ENCODE data around the gene MYBL2.

The MYBL2 gene

DNA sequence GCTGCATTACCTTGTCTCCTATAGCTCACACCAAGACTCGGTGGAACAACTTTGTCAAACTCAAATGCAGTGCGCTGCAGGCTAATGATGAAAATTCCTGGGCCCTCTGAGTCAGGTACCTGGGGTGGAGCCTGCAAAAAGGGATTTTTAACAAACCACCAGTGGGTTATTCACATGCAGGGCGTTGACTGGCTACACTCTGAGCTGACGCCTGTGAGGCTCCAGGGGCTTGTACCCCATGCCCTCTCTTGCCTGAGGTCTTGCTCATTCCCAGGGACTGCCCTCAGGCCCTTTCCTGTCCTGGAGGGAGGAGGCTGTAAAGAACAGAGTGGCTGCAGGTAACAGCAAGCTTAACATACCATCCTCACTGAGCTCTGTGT is 50.7 kb downstream of the MYBL2 start:
- intact Hi-C loops (cut with DNase I) = no loop called here
- no peak for DNase-seq

DNA sequence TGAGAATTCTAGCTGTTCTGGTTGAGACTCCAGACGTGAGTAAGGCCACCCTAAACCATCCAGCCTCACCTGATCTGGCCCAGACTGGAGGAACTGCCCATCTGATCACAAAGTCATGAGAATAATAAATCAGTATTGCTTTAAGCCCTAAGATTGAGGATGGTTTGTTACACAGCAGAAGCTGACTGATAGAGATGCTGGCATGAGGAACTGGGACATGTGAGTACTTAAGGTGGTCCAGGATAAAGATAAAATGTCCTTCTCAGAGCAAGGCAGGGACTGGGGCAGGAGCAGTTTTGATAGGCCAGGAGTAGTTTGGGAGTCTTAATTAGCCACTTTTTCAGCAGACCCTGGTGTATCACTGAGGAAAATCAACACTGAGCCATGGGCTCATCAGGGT is 53.1 kb downstream of the MYBL2 start:
- DNase-seq = no peak
- intact Hi-C loops (cut with DNase I) = no loop called here

DNA sequence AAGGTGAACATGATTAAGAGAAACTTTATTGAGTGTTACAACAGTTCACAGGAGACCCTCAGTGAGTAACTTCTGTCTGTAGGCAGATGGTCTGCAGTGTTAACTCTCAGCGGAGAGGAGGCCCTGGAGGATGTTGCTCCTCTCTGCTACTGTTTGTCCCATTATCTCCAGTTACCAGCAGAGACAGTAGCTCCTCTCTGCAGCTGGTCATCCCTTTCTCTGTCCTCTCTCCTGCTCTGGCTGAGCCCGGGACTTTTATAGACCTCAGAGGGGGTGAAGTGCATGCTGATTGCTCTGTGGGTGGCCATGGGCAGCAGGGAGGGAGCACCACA is 54.1 kb downstream of the MYBL2 start:
- intact Hi-C loops (cut with DNase I) = no loop called here
- no peak for DNase-seq

DNA sequence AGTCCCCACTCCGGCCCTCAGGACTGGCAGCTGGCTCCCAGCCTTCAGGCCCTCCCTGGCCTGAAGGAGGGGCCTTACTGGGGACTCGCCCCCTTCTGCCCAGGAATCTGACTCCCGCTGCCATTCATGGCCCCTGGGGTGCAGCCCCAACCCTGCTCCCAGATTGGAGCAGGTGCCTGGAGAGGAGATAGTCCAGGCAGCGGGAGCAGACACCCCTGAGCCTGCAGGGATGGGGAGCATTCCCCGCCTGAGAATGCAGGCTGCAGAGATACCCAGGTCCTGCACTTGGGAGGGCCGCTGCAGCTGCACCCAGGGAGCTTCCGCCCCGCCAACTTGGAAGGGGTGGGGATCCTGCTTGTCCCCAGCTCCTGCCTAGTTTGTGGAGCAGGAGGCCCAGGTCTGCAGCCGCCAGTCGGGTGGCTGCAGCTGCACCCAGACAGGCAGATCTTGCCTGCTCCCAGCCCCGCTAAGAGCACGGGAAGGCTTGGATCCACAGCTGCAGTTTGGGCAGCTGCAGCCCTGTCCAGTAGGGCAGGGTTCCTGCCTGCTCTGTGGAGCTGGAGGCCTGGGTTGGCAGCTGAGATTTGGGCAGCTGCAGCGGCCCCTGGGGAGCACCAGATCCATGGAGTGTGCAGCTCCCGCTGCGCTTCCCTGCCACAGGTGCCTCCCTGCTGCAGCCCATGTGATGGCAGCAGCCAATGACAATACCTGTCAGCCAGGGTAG is 54.7 kb downstream of the MYBL2 start:
- intact Hi-C loops (cut with DNase I) = no loop called here
- peak in 27 of 42 donors; percentile 7 to 66 (median 36) for DNase-seq

DNA sequence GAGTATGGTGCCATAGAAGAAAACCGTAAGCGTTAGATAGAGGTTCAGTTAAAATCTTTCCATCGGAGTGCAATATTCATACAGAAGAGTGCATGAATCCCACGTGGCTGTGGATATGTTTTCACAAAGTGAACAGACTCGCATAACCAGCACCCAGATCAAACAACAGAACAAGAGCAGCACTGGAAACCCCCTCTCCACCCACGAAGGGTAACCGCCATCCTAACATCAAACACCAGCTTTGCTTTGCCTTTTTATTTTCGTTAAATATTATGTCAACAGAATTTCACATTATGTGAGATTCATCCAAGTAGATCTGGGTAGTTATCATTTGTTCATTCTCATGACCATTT is 55.2 kb downstream of the MYBL2 start:
- intact Hi-C loops (cut with DNase I) = no loop called here
- DNase-seq = no peak

DNA sequence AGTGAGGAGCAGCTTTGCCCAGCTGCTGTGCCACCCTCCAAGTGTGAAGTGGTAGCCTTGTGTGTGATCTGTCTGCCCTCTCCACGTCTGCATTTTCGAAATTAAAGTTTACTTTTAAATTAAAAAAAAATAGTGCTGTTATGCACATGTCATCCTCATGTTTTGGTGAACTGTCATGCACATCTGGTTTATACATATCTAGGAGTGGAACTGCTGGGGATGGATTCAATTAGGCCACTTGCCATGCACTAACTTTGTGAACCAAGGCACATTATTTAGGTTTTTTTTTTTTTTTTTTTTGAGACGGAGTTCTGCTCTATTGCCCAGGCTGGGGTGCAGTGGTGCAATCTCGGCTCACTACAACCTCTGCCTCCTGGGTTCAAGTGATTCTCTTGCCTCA is 56.3 kb downstream of the MYBL2 start:
- intact Hi-C loops (cut with DNase I) = no loop called here

DNA sequence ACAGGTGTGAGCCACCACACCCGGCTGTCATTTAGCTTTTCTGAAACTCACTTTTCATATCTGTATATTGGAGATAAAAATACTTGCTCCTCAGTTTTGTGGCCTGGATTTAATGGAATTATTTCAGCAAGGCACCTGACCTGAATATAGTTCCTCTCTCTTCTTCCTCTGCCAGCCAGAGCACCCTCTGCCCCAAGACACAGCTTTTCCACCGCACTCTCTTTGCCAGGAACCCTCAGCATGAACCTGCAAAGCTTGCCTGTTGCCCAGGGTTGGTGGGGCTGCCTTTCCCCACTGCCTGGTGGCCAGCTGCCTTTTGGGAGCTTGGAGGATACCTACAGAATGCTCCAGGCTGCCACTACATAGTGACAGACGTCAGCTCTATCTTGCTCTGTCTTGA is 56.8 kb downstream of the MYBL2 start:
- intact Hi-C loops (cut with DNase I) = no loop called here
- DNase-seq = no peak

More for the DNA sequence above, 56.3 kb downstream of the MYBL2 start:
- DNase-seq = no peak

DNA sequence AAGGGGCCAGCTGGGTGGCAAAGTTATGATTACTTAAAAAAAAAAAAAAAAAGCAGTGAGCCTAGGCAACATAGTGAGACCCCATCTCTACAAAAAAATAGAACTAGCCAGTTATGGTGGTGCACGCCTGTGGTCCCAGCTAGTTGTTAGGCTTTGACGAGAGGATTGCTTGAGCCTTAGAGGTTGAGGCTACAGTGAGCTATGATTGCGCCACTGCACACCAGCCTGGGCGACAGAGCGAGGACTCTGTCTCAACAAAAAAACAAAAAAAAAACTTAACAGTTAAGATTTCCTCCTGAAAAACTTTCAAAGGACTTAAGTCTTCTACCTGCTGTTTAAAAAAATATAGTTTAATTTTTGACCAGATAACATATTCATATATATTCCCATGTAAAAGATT is 57.5 kb downstream of the MYBL2 start:
- no peak for DNase-seq
- intact Hi-C loops (cut with DNase I) = no loop called here

DNA sequence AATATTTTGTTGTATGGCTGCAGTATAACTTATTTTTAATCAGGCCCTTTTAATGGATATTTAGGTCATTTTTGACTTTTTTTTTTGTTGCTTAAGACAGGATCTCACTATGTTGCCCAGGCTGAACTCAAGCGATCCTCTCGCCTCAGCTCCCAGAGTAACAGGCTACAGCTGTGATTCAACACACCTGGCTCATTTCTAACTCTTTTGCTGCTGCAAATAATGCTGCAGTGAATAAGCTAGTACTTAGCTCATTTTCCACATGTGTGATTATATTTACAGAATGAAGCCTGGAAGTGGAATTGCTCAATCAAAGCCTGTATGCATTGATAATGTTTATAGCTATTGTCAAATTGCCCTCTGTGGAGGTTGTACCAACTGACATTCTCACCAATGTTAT is 58.8 kb downstream of the MYBL2 start:
- DNase-seq = no peak
- intact Hi-C loops (cut with DNase I) = no loop called here

DNA sequence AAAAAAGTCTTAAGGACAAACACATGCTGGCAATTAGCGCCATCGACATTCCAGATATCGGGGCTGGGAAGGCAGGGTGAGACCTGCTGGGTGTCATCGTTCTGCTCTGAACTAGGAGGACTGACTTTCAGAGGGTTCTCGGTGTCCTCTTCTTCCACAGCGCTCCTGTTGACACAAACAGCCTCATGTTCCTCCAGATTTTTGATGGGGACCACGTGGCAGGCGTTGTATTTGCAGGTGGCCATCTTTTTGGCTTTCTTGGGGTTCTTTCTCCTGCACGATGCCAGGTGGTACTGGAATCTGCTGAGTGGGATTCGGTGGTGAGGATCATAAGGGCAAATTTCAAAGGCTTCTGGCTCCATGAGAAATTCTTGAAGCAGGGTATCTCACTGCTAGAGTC is 59.4 kb downstream of the MYBL2 start:
- intact Hi-C loops (cut with DNase I) = no loop called here
- no peak for DNase-seq

DNA sequence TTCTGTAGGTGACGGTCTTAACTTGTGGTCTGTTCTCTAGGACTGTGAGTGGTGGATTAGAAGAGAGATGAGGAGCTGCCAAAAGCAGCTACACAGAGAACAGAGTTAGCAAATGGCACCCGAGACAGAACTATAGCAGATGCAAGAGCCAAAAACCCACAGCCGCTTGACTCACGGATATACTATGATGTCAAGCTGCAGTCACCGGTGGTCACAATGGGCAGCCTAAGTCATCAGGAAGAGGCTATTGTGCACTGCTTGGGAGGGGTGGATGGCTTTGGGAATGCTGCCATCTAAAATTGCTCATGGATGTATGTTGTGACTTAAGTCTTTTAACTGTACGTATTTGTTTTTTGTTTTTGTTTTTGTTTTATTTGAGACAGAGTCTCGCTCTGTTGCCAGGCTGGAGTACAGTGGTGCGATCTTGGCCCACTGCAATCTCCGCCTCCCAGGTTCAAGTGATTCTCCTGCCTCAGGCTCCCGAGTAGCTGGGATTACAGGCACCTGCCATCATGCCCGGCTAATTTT is 60.0 kb downstream of the MYBL2 start, which contains the start of gene GTSF1L:
TSS of gene GTSF1L (minus strand) at position 192 of the 528 bp plus-strand sequence. CDS start 308 bp downstream, outside the sequence.
- DNase-seq = no peak
- intact Hi-C loops (cut with DNase I) = no loop called here

DNA sequence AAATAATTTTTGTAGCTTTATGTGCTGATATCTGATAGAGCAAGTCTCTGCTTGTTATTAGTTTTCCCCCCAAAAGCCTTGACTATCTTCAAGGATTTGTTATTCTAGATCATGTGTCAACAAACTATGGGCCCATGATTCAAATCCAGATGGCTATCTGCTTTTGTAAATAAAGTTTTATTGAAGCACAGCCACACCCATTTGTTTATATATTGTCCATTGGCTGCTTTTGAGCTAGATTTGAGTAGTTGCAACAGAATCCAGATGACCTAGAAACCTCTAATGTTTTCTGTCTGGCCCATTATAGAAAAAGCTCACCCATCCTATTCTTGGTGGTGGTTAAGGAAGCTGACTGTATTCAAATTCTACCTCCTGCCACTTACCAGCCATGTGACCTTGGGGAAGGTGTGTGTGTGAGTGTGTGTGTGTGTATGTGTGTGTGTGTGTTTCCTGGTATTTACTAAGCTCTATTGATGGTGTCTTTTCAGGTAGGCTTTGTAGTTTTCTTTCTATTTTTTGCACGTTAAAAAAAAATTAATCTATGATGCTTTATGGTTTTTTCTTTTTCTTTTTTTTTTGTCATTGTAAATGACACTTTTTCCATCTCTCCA is 61.2 kb downstream of the MYBL2 start:
- no peak for DNase-seq
- intact Hi-C loops (cut with DNase I) = no loop called here

DNA sequence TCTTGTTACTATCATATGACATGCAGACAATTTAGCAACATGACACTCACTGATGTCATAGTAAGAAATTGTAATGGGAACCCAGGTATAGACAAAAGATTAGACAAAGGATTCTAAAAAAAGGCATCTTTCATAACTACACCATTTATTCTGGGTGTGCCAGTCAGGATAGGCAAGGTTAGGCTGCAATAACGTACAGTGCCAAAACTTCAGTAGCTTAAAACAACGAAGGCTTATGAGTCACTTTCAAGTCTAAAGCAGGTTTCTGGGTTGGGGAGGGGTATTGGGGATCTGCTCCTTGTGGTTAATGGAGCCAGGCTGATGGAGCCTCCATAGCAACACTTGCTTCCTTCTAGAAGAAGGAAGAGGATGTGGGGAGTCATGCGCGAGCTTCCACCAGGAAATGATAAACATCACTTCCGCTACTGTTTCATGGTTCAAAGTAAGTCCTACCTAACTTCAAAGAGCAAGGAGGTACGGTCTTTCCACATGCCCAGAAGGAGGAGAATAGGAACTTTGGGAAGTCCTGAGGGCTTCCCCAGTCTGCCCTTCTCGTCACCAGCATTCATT is 61.9 kb downstream of the MYBL2 start:
- DNase-seq = no peak
- intact Hi-C loops (cut with DNase I) = no loop called here

DNA sequence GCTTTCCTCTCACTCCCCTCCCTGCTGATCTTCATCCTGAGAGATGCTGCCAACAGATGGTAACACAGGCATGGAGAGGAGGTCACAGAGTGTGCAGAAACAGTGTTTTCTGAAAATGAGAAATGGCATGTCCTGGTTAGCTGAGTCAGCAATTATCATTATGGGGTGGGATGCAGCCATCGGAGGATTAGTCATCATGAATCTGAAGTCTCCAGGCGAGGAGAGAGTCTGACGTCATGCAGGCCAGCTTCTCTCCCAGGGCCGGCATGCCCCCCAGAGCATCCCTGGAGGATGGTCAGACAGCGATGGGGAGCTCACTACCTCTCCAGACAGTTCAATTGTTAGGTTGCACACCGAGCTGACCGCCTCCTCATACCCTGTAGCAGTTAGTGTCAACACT is 64.6 kb downstream of the MYBL2 start:
- no peak for DNase-seq
- intact Hi-C loops (cut with DNase I) = no loop called here

DNA sequence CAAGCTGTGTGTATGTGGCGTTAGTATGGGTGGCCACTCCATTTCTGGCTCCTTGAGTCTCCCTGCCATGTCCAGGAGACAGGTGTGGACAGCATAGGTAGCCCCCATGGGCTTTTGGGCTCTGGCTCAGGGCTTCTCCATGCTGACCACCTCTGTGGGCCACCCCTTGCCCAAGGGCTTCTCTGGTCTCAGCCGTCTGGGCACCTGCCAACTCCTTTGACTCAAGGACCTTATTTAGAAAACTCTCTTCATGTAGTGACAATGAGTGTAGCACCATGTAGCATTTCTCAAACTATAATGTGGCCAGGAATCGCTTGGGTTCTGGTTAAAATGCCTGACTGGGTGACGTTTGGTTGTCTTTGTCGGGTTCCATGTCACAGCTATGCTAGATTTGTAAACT is 65.0 kb downstream of the MYBL2 start:
- DNase-seq = no peak
- intact Hi-C loops (cut with DNase I) = no loop called here

DNA sequence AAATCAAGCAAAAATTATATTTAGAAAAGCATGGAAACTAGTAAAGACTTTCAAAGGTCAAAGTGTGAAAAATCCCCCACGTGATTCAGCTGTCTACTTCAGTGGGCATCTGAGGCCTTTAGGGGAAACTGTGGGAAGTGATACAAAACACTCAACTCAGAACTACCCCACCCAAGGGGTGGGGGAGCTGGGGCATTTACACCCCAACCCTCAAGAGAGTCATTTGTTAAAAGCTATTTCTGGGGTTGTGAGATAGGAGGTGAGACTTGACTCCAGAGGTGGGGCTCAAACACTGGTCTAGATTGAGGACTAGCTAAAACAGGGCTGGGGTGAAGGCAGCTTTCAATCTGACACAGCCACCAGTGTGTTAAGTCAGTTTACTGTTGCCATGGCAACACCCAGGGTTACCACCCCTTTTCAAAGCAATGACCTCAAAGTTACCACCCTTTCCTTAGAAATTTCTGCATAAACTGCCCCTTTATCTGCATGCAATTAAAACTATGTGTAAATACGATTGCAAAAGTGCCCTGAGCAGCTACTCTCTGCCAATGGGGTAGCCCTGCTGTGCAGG is 69.8 kb downstream of the MYBL2 start:
- DNase-seq = no peak
- intact Hi-C loops (cut with DNase I) = no loop called here

DNA sequence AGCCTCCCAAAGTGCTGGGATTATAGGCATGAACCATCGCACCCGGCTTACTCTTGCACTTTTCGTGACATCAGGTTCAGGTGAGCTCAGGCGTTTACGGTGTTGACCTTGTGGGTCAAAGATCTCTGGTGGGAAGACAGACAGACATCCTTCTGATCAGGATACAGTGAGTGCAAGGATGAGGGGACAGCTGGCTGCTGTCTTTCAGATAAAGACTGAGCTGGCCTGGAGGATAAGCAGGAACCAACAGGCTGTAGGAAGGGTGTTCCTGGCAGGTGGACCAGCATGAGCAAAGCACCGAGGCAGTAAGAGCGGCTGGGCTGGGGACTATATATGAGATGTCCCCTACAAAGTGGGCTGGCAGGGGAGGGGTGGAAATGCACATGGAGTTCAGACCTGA is 71.0 kb downstream of the MYBL2 start:
- DNase-seq = no peak
- intact Hi-C loops (cut with DNase I) = no loop called here

DNA sequence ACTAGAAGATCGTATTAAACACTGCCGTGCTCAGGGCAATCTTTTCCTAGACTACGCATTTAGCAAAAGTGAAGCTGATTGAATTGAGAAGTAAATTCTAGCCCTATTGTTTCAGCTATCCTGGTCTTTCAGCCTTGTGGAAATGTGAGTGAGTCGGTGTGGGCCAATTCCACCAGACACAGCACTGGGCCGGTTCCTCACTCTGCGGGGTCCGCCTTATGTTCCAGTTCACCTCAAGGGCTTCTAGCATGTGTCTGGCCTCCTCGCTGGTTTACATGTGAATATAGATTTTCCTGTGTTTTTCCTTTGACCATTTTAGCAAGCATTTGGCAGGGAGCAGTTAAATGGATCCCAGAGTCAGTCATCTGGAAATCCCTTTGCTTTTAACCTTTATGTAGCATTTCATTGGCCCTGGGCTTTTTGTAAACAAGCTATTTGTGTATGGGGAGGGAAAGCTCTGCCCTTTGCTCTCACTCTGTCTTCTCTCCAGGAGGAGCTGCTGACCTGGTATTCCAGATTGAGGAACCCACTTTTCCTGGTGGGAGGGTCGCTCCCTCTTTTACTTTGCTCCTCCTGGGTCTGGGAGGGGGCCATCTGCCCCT is 72.3 kb downstream of the MYBL2 start:
- intact Hi-C loops (cut with DNase I) = no loop called here
- DNase-seq = no peak

DNA sequence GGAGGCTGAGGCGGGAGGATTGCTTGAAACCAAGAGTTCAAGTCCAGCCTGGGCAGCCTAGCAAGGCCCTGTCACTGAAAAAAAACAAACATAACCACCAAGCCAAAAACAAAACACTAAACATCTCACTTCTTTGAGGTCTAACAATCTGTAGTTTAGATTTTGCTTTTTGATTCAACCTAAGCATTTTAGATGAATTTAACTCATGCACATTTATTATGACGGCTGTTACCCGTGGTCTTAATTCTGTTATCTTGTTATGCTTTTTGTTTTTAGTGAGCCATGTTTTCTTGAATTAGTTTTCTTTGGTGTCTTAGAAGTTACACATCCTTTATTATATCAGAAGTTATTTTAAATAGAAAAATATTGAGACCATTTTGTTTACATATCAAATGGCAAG is 73.7 kb downstream of the MYBL2 start:
- intact Hi-C loops (cut with DNase I) = no loop called here
- DNase-seq = no peak

DNA sequence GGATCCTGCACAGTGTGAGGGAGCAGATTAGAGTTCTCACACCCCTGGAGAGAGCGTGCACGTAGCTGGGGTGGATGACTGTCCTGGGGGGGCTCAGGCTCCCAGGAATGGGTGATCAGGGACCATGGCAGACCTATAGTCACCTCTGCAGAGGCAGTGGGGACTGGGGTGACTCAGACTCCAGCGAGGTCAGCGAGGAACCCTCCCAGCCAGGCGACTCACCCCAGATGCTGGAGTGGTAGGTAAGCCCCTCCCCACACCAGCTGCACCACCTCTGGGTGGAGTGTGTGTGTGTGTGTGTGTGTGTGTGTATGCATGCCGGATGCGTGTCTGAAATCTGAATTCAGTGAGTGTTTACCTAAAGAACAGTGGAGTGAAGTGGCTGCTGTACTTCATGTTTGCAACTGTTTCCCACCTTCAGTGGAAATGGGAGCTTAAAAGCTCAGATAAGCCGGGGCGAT is 77.3 kb downstream of the MYBL2 start:
- DNase-seq = no peak
- intact Hi-C loops (cut with DNase I) = no loop called here

All from head of caudate nucleus (tissue), 42 donors.